Cardiac fibroblast (primary cell): ENCODE results near the gene CD93.

ENCODE experiments used
- DNase-seq, 2 donors: peaks; one replicate each; pipeline versions ENCODE4 v3.0.0 to v3.0.0-alpha.2; 2010; ENCODE audit warnings: low read depth in 2 of 2
- H3K4me3 ChIP-seq, 2 donors: replicated peaks in 1 of 2; 1 replicate in 1 of 2; 2 replicates in 1 of 2; pipeline ENCODE4 v1.5.1; 2011; ENCODE audit warnings: low read depth in 2 of 2, low read length in 2 of 2, mild to moderate bottlenecking in 2 of 2, moderate library complexity in 1 of 2
- CTCF ChIP-seq: IDR thresholded peaks from one replicate; pipeline ENCODE4 v1.5.1; 2011; ENCODE audit warnings: low read depth, mild to moderate bottlenecking, low read length, inconsistent platforms

Gene CD93

GRCh38 chr20:23090878-23091277 is 4.8 kb upstream of the CD93 start:
- no peak overlapping the region for H3K4me3 ChIP-seq
- TF ChIP-seq CTCF, result no peak
- no peak for DNase-seq

GRCh38 chr20:23090147-23090546 is 4.0 kb upstream of the CD93 start:
- no peak for DNase-seq
- no peak for TF ChIP-seq CTCF
- H3K4me3 ChIP-seq, result no peak overlapping the region

- H3K4me3 ChIP-seq, result no peak overlapping the region
- DNase-seq, result no peak
- TF ChIP-seq CTCF, result no peak
Measured at GRCh38 chr20:23088866-23089265, 2.7 kb upstream of the CD93 start.

GRCh38 chr20:23087587-23088251 is 1.6 kb upstream of the CD93 start:
- H3K4me3 ChIP-seq, result no peak overlapping the region
- no peak for DNase-seq
- no peak for TF ChIP-seq CTCF

GRCh38 chr20:23086931-23087411 is 847 bp upstream of the CD93 start:
- no peak overlapping the region for H3K4me3 ChIP-seq
- no peak for TF ChIP-seq CTCF
- DNase-seq, result no peak

GRCh38 chr20:23085436-23086055 is 578 bp downstream of the CD93 start:
- no peak for DNase-seq
- no peak overlapping the region for H3K4me3 ChIP-seq
- TF ChIP-seq CTCF, result no peak

- no peak for TF ChIP-seq CTCF
- no peak overlapping the region for H3K4me3 ChIP-seq
- DNase-seq, result no peak
Measured at GRCh38 chr20:23084845-23085365, 1.2 kb downstream of the CD93 start.
